IMR-90 (cell line): ENCODE data around the gene PPP6R1. TPM values are rescaled to one million over a fixed set of nuclear protein-coding genes. Genes with fewer than 3 reads are reported as not detected.

Source experiments
- ATAC-seq: fragments of 200-7000 bp; cut with Tn5 transposase; 2 replicates; pipeline ENCODE4 v1.9.1; 2020; ENCODE audit warnings: low read depth, mild to moderate bottlenecking, moderate library complexity
- BruUV-seq: library from RNA; stranded (reverse); fragments of 400-500 nt; replicated peaks from 2 replicates; lab custom pipeline; 2021; lab: Mats Ljungman, UMichigan
- CTCF ChIA-PET: fragments of 300-600 bp; formaldehyde crosslinking; extraction: SDS; loops from one replicate; lab custom pipeline; 2021; ENCODE audit warnings: antibody characterized with exemption; lab: Yijun Ruan, JAX
- POLR2A ChIA-PET: fragments of 300-600 bp; sonication (Branson Sonifier 250); formaldehyde crosslinking; loops from one replicate; lab custom pipeline; 2022; ENCODE audit warnings: antibody characterized with exemption; ENCODE audit not compliant: unreplicated experiment; lab: Charles Lee
- DNase-seq: peaks from one replicate; pipeline ENCODE4 v3.0.0; 2013
- H2AFZ ChIP-seq: replicated peaks from 2 replicates; pipeline ENCODE3; 2013; ENCODE audit warnings: low read length, mild to moderate bottlenecking; ENCODE audit not compliant: poor library complexity
- H2AK5ac ChIP-seq: 2 replicates; pipeline ENCODE4 v1.6.1; 2013; ENCODE audit warnings: low read depth, low read length, inconsistent platforms
- H2AK9ac ChIP-seq: replicated peaks from 2 replicates; pipeline ENCODE3; 2013; ENCODE audit warnings: mild to moderate bottlenecking, low read depth, low read length, moderate library complexity; ENCODE audit not compliant: poor library complexity
- H2BK120ac ChIP-seq: 2 replicates; pipeline ENCODE4 v1.6.1; 2013; ENCODE audit warnings: low read depth, low read length, inconsistent platforms
- H2BK15ac ChIP-seq: 3 replicates; pipeline ENCODE4 v1.6.1; 2013; ENCODE audit warnings: low read depth, low read length, inconsistent platforms
- H2BK20ac ChIP-seq: 2 replicates; pipeline ENCODE4 v1.6.1; 2013; ENCODE audit warnings: low read depth, mild to moderate bottlenecking, inconsistent platforms, low read length, moderate library complexity
- H2BK5ac ChIP-seq: 2 replicates; pipeline ENCODE4 v1.6.1; 2013; ENCODE audit warnings: mild to moderate bottlenecking, low read depth, low read length, inconsistent platforms; ENCODE audit not compliant: poor library complexity, severe bottlenecking
- H3K14ac ChIP-seq: replicated peaks from 2 replicates; pipeline ENCODE4 v1.6.1; 2013; ENCODE audit warnings: low read depth, low read length, inconsistent platforms
- H3K18ac ChIP-seq: 2 replicates; pipeline ENCODE4 v1.6.1; 2013; ENCODE audit warnings: low read depth, low read length, control low read depth
- H3K23ac ChIP-seq: 2 replicates; pipeline ENCODE4 v1.6.1; 2013; ENCODE audit warnings: low read depth, low read length, inconsistent platforms
- H3K27ac ChIP-seq: 2 replicates; pipeline ENCODE4 v1.5.1; 2013; ENCODE audit warnings: mild to moderate bottlenecking, control low read depth, low read length; ENCODE audit not compliant: insufficient read depth
- H3K27me3 ChIP-seq: 2 replicates; pipeline ENCODE4 v1.6.1; 2013; ENCODE audit warnings: low read length; ENCODE audit not compliant: control insufficient read depth, insufficient read depth
- H3K36me3 ChIP-seq: 2 replicates; pipeline ENCODE4 v1.6.1; 2013; ENCODE audit warnings: low read length, mixed read lengths; ENCODE audit not compliant: control insufficient read depth, insufficient read depth
- H3K4ac ChIP-seq: 2 replicates; pipeline ENCODE4 v1.6.1; 2013; ENCODE audit warnings: low read depth, low read length, inconsistent platforms
- H3K4me1 ChIP-seq: 2 replicates; pipeline ENCODE4 v1.6.1; 2013; ENCODE audit warnings: low read length, mixed read lengths; ENCODE audit not compliant: control insufficient read depth, insufficient read depth
- H3K4me2 ChIP-seq: 2 replicates; pipeline ENCODE4 v1.6.1; 2013; ENCODE audit warnings: low read depth, mild to moderate bottlenecking, control low read depth, low read length, moderate library complexity
- H3K4me3 ChIP-seq: 2 replicates; pipeline ENCODE4 v1.5.1; 2013; ENCODE audit warnings: low read depth, mild to moderate bottlenecking, control low read depth, low read length, moderate library complexity; ENCODE audit not compliant: insufficient read depth
- H3K56ac ChIP-seq: 2 replicates; pipeline ENCODE4 v1.6.1; 2013; ENCODE audit warnings: low read length, inconsistent platforms; ENCODE audit not compliant: insufficient read depth; ENCODE audit errors: extremely low read depth
- H3K79me1 ChIP-seq, 2 experiments: 2 replicates each; pipeline ENCODE4 v1.6.1; 2013; ENCODE audit warnings: low read length in 2 of 2, inconsistent platforms in 1 of 2, low read depth in 1 of 2
- H3K9ac ChIP-seq: 2 replicates; pipeline ENCODE4 v1.6.1; 2013; ENCODE audit warnings: low read depth, low read length, control low read depth
- H3K9me1 ChIP-seq: 2 replicates; pipeline ENCODE4 v1.6.1; 2013; ENCODE audit warnings: low read length, inconsistent platforms; ENCODE audit not compliant: insufficient read depth
- H3K9me3 ChIP-seq: 2 replicates; pipeline ENCODE4 v1.6.1; 2013; ENCODE audit warnings: low read length; ENCODE audit not compliant: control insufficient read depth, insufficient read depth
- H4K20me1 ChIP-seq: 2 replicates; pipeline ENCODE4 v1.6.1; 2013; ENCODE audit warnings: low read length, inconsistent platforms; ENCODE audit not compliant: insufficient read depth
- H4K5ac ChIP-seq: 2 replicates; pipeline ENCODE4 v1.6.1; 2013; ENCODE audit warnings: mild to moderate bottlenecking, low read depth, low read length, control low read depth
- H4K8ac ChIP-seq, 2 experiments: 2 replicates each; pipeline ENCODE4 v1.6.1; 2013; ENCODE audit warnings: low read depth in 2 of 2, low read length in 2 of 2, control low read depth in 1 of 2, inconsistent platforms in 1 of 2
- H4K91ac ChIP-seq: 2 replicates; pipeline ENCODE4 v1.6.1; 2013; ENCODE audit warnings: low read depth, low read length, inconsistent platforms; ENCODE audit not compliant: insufficient read depth
- BHLHE40 ChIP-seq: fragments of 150-350 bp; IDR thresholded peaks from 2 replicates; pipeline ENCODE4 v1.6.1; 2016; ENCODE audit warnings: mild to moderate bottlenecking, low read depth, low read length
- CEBPB ChIP-seq: IDR thresholded peaks from 2 replicates; pipeline ENCODE4 v1.6.1; 2012; ENCODE audit warnings: low read depth, low read length, improper control_type of control experiment
- CHD1 ChIP-seq: IDR thresholded peaks from 2 replicates; pipeline ENCODE4 v1.6.1; 2012; ENCODE audit warnings: low read depth, low read length, improper control_type of control experiment
- CTCF ChIP-seq: conservative IDR thresholded peaks from 2 replicates; pipeline ENCODE4 v1.5.1; 2012; ENCODE audit warnings: mild to moderate bottlenecking, low read depth, low read length, improper control_type of control experiment
- FOS ChIP-seq: fragments of 150-350 bp; IDR thresholded peaks from 2 replicates; pipeline ENCODE4 v1.6.1; 2016; ENCODE audit warnings: low read depth, low read length
- MAFK ChIP-seq: IDR thresholded peaks from 2 replicates; pipeline ENCODE4 v1.6.1; 2012; ENCODE audit warnings: low read depth, low read length, improper control_type of control experiment
- MAZ ChIP-seq: IDR thresholded peaks from 2 replicates; pipeline ENCODE4 v1.6.1; 2012; ENCODE audit warnings: low read depth, mild to moderate bottlenecking, low read length, improper control_type of control experiment, moderate library complexity, borderline replicate concordance
- RAD21 ChIP-seq: IDR thresholded peaks from 2 replicates; pipeline ENCODE4 v1.6.1; 2012; ENCODE audit warnings: low read length, improper control_type of control experiment
- SMC3 ChIP-seq: fragments of 150-350 bp; IDR thresholded peaks from 2 replicates; pipeline ENCODE4 v1.6.1; 2016; ENCODE audit warnings: low read depth, mild to moderate bottlenecking, antibody characterized with exemption, low read length, moderate library complexity
- WGBS, 2 experiments: methylation state at CpG; one replicate each; pipeline versions ENCODE4 v1.1.5 to v1.1.7; 2013; ENCODE audit warnings: missing lambda C conversion rate in 2 of 2; ENCODE audit not compliant: insufficient read length in 1 of 2; ENCODE audit errors: extremely low coverage in 2 of 2; 5-methylcytosine and 5-hydroxymethylcytosine counted together
- dilution Hi-C: fragments of 300-500 bp; cut with HindIII; formaldehyde crosslinking; loops from one replicate; pipeline ENCODE4 v1.14.3; 2018; ENCODE audit warnings: low sequenced_read_pairs; ENCODE audit not compliant: unreplicated experiment
- in situ Hi-C: fragments of 300-500 bp; cut with MboI; formaldehyde crosslinking; loops from 3 replicates; pipeline ENCODE4 v1.14.3; 2019; ENCODE audit warnings: low sequenced_read_pairs, inconsistent platforms, mixed read lengths
- intact Hi-C: fragments of 100-400 bp; cut with micrococcal nuclease; formaldehyde crosslinking; loops from 2 replicates; pipeline ENCODE4 v1.10.0; 2022
- polyA plus RNA-seq, 3 experiments: library from polyadenylated mRNA; depleted of rRNA; stranded (reverse); fragments of >200 nt; gene quantifications; 2 replicates each; pipeline ENCODE4 v1.2.3, GENCODE V29; 2012; ENCODE audit warnings: low replicate concordance in 1 of 3
- total RNA-seq: library from RNA; depleted of rRNA; stranded (reverse); fragments of >200 nt; gene quantifications from 2 replicates; pipeline ENCODE4 v1.2.3, GENCODE V29; 2012
- TF ChIP-seq, protein P1 (sequence below): fragments of 150-350 bp; IDR thresholded peaks from 2 replicates; pipeline ENCODE4 v1.6.1; 2017; ENCODE audit warnings: mild to moderate bottlenecking, antibody characterized with exemption, low read length, low read depth

Gene PPP6R1
- total and polyA plus RNA-seq, 2 of the 4 experiments (the other 2 are of a cell fraction), result 19.9 to 50.2 TPM

DNA sequence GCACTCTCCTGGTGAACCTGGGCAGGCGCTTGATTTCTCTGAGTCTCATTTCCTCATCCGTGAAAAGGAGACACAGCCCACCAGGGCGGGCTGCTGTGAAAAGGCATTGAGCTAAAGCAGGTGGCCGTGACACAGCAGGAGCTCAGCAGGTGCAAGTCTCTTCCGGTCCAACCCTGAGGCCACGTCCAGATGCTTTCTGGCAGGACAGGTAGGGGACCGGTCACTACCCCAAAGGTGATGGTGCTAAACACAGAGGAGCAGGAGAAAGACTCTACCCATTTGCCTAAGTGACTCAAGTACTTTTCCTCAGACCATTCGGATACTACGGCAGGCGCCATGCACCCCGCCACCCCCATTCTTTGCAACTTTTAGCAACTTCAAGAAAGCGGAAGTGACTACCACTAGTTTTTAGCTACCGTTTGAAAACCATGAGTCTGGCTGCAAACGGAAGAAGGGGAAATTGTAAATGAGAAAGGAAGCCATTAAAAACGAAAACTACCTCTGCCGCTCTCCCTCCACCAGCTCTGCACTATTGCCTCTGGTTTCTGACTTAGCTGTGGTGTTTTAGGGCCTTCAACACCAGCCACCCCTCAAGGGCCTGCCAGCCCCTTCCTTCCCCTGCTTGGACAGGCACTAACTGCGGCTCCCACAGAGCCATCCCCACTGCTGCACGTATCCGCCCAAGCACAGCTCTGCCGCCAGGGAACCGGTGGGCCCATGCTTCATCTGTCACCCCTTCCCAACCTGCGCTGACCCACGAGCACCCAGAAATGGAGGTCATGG is 4.8 kb downstream of the PPP6R1 start:
- H3K9ac ChIP-seq, result no peak overlapping the region
- no peaks in the 10 kb centered on the region for H3K27me3 ChIP-seq
- H3K56ac ChIP-seq, result no peak overlapping the region
- H3K4me2 ChIP-seq, result no peak overlapping the region
- H2BK5ac ChIP-seq, result no peak overlapping the region
- no peak overlapping the region for H3K4me3 ChIP-seq
- no peak overlapping the region for H3K23ac ChIP-seq
- ChIA-PET POLR2A (no interaction called here), CTCF (no interaction called here)
- dilution Hi-C loops (no loop called here), intact Hi-C loops (no loop called here), in situ Hi-C loops (no loop called here)
- H3K4ac ChIP-seq, result no peak overlapping the region
- H4K5ac ChIP-seq, result no peak overlapping the region
- no peak overlapping the region for H3K14ac ChIP-seq
- H3K9me1 ChIP-seq, result peaks cover 37% of the 10 kb centered on the region
- no peak overlapping the region for H3K27ac ChIP-seq
- H3K79me1 ChIP-seq, result peaks cover 6 to 84% of the 10 kb centered on the region in 2 experiments
- no peak overlapping the region for H2BK20ac ChIP-seq
- H3K4me1 ChIP-seq, result peaks cover 15% of the 10 kb centered on the region
- peaks cover 1% of the 10 kb centered on the region; the same call in 1 of the 2 replicates for H3K36me3 ChIP-seq
- ATAC-seq, result no peak
- no TSS peak for BruUV-seq
- H2AK5ac ChIP-seq, result no peak overlapping the region
- no peak overlapping the region for H4K8ac ChIP-seq
- no peaks in the 10 kb centered on the region for H3K9me3 ChIP-seq
- DNase-seq, result no peak
- WGBS, 2 experiments, result 86% methylated on average over 12 of the region's 23 CpGs; no CpG with 5 or more reads in 1 of the 2 experiments
- no peak overlapping the region for H3K18ac ChIP-seq
- H4K91ac ChIP-seq, result no peak overlapping the region
- no peak overlapping the region for H2BK15ac ChIP-seq
- no peak overlapping the region for H2BK120ac ChIP-seq
- peak overlapping the region; percentile 34 for H2AK9ac ChIP-seq
- peaks cover 92% of the 10 kb centered on the region for H4K20me1 ChIP-seq
- H2AFZ ChIP-seq, result peak overlapping the region; percentile 19
- TF ChIP-seq RAD21, result no peak
- TF ChIP-seq CTCF, result no peak
- TF ChIP-seq SMC3, result no peak
- no peak for TF ChIP-seq MAZ
- no peak for TF ChIP-seq MAFK
- no peak for TF ChIP-seq CHD1
- TF ChIP-seq CEBPB, result no peak
- TF ChIP-seq, protein P1, sequence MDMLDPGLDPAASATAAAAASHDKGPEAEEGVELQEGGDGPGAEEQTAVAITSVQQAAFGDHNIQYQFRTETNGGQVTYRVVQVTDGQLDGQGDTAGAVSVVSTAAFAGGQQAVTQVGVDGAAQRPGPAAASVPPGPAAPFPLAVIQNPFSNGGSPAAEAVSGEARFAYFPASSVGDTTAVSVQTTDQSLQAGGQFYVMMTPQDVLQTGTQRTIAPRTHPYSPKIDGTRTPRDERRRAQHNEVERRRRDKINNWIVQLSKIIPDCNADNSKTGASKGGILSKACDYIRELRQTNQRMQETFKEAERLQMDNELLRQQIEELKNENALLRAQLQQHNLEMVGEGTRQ, result no peak
- no peak for TF ChIP-seq BHLHE40
- no peak for TF ChIP-seq FOS
